T-helper 17 cell (primary cell): ENCODE data around the gene PURB. TPM values are rescaled to one million over a fixed set of nuclear protein-coding genes. Genes with fewer than 3 reads are reported as not detected.
A peak's percentile ranks its signal among the peaks of the same experiment; 100 is the strongest.
"Not testable (repeated sequence)": the region's sequence is repeated elsewhere in the genome, so short reads cannot be mapped to it uniquely, and the experiment has no call there.

ENCODE experiments used
- ATAC-seq: fragments of 150-1000 bp; cut with Tn5 transposase; 2 replicates; pipeline ENCODE4 v1.10.0; 2021; ENCODE audit warnings: mild to moderate bottlenecking, moderate library complexity
- DNase-seq, 3 donors: peaks; one replicate each; pipeline versions ENCODE4 v3.0.0 to v3.0.0-alpha.2; 2020 to 2021
- H3K9me3 ChIP-seq: one replicate; pipeline ENCODE4 v1.7.0; 2013; ENCODE audit warnings: low read length, mild to moderate bottlenecking; ENCODE audit not compliant: control insufficient read depth, poor library complexity, severe bottlenecking
- H3K27ac Mint-ChIP-seq: one replicate; pipeline ENCODE4 v1.8.0; 2022; ENCODE audit warnings: mild to moderate bottlenecking, moderate library complexity, mixed read lengths
- H3K27me3 Mint-ChIP-seq: one replicate; pipeline ENCODE4 v1.8.0; 2022; ENCODE audit warnings: mixed read lengths
- H3K36me3 Mint-ChIP-seq: one replicate; pipeline ENCODE4 v1.8.0; 2022; ENCODE audit warnings: low read depth, mixed read lengths
- H3K4me1 Mint-ChIP-seq: one replicate; pipeline ENCODE4 v1.8.0; 2022; ENCODE audit warnings: mild to moderate bottlenecking, mixed read lengths
- H3K4me3 Mint-ChIP-seq: one replicate; pipeline ENCODE4 v1.8.0; 2022; ENCODE audit warnings: mild to moderate bottlenecking, moderate library complexity, mixed read lengths
- total RNA-seq, 4 donors: library from RNA in 2 of 4; stranded (reverse) in 2 of 4; gene quantifications; one replicate each; pipeline ENCODE4 v1.2.3 and lab custom pipeline; 2022 to 2026

The PURB gene
- total RNA-seq = 10 to 100 TPM; 21.4 to 27.6 TPM
- 77.9 to 139 reads per million in 2 donors for total RNA-seq (lab: John Stamatoyannopoulos, UW)

DNA sequence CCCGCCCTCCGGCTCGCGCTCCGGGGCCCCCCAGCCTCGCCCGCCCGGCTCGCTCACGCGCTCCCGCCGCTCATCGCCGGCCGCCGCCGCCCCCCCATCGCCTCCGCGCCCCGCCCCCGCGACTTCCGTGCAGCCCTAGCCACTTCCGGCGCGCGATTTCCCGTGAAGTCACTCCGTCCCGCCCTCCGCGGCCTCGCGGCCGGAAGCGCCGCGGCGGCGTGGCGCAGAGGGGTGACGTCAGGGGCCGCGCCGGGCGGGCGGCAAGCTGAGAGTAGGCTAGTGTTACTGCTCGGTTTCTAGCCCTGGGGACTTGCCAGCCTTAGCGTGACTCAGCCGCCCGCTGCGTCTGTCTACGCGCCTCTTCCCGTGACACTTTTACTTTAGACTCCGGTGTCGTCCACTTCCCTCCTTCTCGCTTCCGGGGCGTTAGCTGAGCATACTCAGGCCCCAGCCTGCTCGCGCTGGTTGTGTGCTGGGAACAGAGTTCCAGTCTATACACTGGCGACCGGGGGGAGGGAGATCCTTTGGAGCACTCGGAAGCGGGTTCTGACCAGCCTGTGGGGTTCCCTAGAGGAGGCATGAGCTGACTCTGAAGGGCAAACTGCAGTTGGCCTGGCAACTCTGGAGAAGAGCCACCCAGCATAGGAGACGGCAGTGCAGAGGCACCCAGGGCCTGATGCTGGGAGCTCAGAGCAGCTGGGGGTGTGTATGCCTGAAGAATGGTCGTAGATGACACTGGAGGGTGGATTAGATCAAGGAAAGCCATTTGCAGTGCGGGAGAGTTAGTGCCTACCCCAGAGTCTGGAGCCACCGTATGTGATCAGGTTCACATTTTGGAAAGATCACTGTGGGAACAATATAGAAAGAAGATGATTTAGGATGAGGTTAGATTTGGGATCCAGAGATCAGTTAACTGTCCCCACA lies at the start of gene PURB:
Gene PURB, minus strand, starts transcription at position 137 of the 924 bp plus-strand sequence. CDS start 182 bp downstream, outside the sequence.
- H3K4me1 Mint-ChIP-seq = peaks cover 25% of the 10 kb centered on the region
- no peaks in the 10 kb centered on the region for H3K9me3 ChIP-seq
- DNase-seq (peak; percentile 98 to 99 (median 98)), ATAC-seq (peak; percentile 88)
- H3K27me3 Mint-ChIP-seq = no peaks in the 10 kb centered on the region
- H3K36me3 Mint-ChIP-seq = peaks cover 4% of the 10 kb centered on the region
- peak within 1 kb of the TSS; percentile 95 for H3K4me3 Mint-ChIP-seq
- peak within 1 kb of the TSS; percentile 100 for H3K27ac Mint-ChIP-seq

DNA sequence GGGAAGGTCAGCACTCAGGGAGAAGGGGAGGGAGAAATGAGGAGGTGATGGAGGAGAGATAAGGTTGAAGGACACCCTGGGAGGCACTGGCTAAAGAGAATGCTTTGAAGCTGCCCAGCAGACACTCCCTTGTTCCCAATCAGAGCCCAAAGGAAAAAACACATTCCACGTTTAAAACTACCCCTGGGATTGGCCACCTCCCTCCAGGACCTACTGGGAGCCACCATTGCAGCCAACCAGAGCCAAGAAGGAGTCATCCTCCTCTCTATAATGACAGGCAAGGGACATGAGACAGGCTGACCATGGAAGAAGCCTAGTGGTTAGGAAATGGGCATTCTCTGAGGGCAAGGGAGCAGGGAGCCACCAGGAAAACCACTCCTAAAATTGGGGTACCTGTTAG lies 49.7 kb upstream of the PURB start:
- DNase-seq (no peak), ATAC-seq (no peak)
- no peak overlapping the region for H3K27ac Mint-ChIP-seq
- H3K36me3 Mint-ChIP-seq = no peaks in the 10 kb centered on the region
- H3K4me3 Mint-ChIP-seq = no peak overlapping the region
- peaks cover 26% of the 10 kb centered on the region for H3K27me3 Mint-ChIP-seq
- no peaks in the 10 kb centered on the region for H3K4me1 Mint-ChIP-seq
- no peaks in the 10 kb centered on the region for H3K9me3 ChIP-seq

DNA sequence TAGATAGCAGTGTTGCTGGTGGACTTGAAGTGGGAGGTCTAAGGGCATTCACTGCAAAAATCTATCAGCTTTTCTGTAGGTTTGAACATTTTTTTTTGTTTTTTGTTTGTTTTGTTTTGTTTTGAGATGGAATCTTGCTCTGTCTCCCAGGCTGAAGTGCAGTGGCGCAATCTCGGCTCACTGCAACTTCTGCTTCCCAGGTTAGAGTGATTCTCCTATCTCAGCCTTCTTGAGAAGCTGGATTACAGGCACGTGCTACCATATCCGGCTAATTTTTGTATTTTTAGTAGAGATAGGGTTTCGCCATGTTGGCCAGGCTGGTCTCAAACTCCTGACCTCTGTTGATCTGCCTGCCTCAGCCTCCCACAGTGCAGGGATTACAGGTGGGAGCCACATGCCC lies 49.2 kb upstream of the PURB start:
- Mint-ChIP-seq H3K27ac (peak overlapping the region; percentile 9), H3K27me3 (peaks cover 31% of the 10 kb centered on the region)
- not testable (repeated sequence) for DNase-seq, H3K4me1 Mint-ChIP-seq, H3K4me3 Mint-ChIP-seq, ATAC-seq, H3K36me3 Mint-ChIP-seq, H3K9me3 ChIP-seq

DNA sequence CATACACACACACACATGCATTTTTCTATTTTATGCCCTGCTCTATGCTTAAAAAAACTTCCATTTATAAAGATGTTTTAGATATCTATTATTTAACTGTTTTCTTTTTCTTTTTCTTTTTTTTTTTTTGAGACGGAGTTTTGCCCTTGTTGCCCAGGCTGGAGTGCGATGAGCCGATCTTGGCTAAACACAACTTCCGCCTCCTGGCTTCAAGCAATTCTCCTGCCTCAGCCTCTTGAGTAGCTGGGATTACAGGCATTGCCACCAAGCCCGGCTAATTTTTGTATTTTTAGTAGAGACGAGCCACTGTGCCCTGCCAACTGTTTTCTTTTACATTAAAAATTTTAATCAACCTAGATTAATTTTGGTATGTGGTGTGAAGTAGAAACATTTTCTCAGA lies 45.6 kb upstream of the PURB start:
- Mint-ChIP-seq H3K27me3 (peaks cover 27% of the 10 kb centered on the region), H3K27ac (no peak overlapping the region), H3K4me3 (no peak overlapping the region), H3K4me1 (no peaks in the 10 kb centered on the region), H3K36me3 (peaks cover 2% of the 10 kb centered on the region)
- ATAC-seq = no peak
- DNase-seq = no peak
- H3K9me3 ChIP-seq = no peaks in the 10 kb centered on the region

DNA sequence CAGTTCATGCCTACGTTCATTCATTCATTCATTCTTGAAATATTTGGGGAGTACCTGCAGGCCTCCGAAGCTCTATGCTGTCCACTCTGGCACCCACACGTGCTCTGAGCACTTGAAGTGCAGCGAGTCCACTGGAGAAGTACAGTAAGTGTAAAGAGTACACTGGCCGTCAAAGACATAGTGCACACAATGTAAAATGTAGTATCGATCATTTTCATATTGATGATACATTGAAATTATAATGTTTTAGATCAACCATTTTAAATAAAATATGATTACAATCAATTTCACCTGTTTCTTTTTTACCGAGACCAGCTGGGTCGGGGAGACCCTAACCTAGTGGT lies 37.0 kb upstream of the PURB start:
- ATAC-seq = peak; percentile 20
- peak overlapping the region; percentile 93 for H3K27ac Mint-ChIP-seq
- no peaks in the 10 kb centered on the region for H3K27me3 Mint-ChIP-seq
- H3K9me3 ChIP-seq = no peaks in the 10 kb centered on the region
- H3K36me3 Mint-ChIP-seq = no peaks in the 10 kb centered on the region
- no peak for DNase-seq
- H3K4me3 Mint-ChIP-seq = no peak overlapping the region
- peaks cover 8% of the 10 kb centered on the region for H3K4me1 Mint-ChIP-seq

DNA sequence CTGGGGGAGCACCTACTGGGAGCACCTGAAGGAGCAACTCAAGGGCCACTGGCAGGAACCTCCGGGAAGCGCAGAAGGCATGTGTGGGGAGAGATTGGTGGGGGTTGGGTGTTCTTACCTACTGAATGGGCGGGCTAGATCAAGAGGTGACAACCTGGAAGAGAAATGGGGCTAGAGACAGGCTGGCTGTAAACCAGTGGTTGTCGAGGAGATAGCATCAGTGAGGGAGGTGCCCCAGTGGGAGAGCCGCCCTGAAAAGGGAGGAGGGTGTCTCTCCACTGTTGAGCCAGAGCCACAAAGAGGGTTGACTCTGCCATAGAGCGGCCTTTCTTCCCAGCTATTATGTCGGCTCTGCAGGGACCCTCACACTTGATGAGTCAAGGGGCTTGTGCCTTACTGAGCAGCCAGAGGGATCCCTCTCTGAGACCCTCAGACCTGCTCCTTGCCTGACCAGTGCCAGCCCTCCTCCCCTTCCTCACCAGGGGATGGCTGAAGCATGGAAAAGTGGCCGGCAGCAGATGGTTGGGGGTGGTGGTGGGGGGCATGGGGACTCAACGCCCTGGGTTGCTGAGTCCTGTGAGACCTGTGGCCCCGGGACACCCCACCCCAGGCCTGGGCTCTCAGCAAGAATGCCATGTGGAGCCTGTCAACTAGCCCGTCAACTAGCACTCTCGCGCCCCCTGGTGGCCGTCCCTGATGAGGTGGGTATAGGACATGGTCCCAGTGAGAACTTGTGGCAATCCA lies 36.4 kb upstream of the PURB start:
- H3K4me1 Mint-ChIP-seq = peaks cover 8% of the 10 kb centered on the region
- H3K27ac Mint-ChIP-seq = peak overlapping the region; percentile 93
- no peak overlapping the region for H3K4me3 Mint-ChIP-seq
- H3K9me3 ChIP-seq = no peaks in the 10 kb centered on the region
- peak; percentile 96 for ATAC-seq
- no peaks in the 10 kb centered on the region for H3K27me3 Mint-ChIP-seq
- peak; percentile 80 to 98 (median 91) for DNase-seq
- H3K36me3 Mint-ChIP-seq = no peaks in the 10 kb centered on the region

DNA sequence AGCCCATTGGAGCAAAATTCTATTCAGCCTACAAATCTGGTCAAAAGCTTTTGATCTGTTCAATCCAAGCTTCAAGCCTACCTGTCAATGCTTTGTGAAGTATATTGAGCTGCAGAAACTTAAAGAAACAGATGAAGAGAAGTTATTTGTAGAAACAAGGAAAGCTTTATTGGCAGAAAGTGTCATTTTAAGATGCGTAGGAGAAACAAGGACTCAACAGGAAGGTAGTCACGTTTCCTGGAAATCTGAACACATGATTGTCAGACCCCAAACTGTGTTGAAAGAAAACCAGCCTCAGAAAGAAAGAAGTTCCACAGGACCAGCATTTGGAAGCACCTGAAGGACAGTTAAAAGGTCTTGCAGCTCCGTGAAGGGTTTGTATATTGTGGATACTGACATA lies 34.8 kb upstream of the PURB start:
- Mint-ChIP-seq H3K4me1 (peaks cover 10% of the 10 kb centered on the region), H3K36me3 (no peaks in the 10 kb centered on the region), H3K27ac (peak overlapping the region; percentile 90), H3K27me3 (no peaks in the 10 kb centered on the region), H3K4me3 (no peak overlapping the region)
- DNase-seq = no peak
- no peak for ATAC-seq
- H3K9me3 ChIP-seq = no peaks in the 10 kb centered on the region

DNA sequence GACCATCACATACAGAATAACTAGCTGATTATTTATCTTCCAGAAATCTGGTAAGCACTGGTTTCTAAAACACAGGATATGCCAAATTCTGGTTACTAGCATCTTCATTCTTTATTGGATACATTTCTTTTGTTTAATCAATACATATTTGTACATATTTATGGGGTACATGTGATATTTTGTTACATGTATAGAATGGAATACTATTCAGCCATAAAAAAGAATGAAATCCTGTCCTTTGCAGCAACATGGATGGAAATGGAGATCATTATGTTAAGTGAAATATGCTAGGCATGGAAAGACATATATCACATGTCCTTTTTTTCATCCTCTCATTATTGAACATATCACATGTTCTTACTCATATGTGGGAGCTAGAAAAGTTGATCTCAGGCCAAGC lies 32.7 kb upstream of the PURB start:
- Mint-ChIP-seq H3K4me1 (peaks cover 12% of the 10 kb centered on the region), H3K27me3 (no peaks in the 10 kb centered on the region), H3K4me3 (no peak overlapping the region), H3K27ac (peak overlapping the region; percentile 90), H3K36me3 (no peaks in the 10 kb centered on the region)
- DNase-seq (no peak), ATAC-seq (no peak)
- H3K9me3 ChIP-seq = no peaks in the 10 kb centered on the region

DNA sequence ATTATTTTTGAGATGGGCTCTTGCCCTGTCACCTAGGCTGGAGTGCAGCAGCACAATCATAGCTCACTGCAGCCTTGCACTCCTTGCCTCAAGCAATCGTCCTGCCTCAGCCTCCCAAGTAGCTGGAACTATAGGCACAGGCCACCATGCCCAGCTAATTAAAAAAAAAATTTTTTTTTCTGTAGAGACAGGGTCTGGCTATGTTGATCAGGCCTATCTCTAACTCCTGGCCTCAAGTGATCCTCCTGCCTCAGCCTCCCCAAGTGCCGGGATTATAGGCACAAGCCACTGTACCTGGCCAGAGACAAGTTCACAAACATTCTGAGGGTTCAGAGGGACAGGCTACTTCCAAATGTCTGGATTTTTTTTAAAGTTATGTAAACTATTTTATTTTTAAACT lies 32.1 kb upstream of the PURB start:
- H3K27ac Mint-ChIP-seq = peak overlapping the region; percentile 34
- H3K27me3 Mint-ChIP-seq = no peaks in the 10 kb centered on the region
- peaks cover 12% of the 10 kb centered on the region for H3K4me1 Mint-ChIP-seq
- no peaks in the 10 kb centered on the region for H3K36me3 Mint-ChIP-seq
- DNase-seq (no peak), ATAC-seq (no peak)
- H3K9me3 ChIP-seq = no peaks in the 10 kb centered on the region
- no peak overlapping the region for H3K4me3 Mint-ChIP-seq

DNA sequence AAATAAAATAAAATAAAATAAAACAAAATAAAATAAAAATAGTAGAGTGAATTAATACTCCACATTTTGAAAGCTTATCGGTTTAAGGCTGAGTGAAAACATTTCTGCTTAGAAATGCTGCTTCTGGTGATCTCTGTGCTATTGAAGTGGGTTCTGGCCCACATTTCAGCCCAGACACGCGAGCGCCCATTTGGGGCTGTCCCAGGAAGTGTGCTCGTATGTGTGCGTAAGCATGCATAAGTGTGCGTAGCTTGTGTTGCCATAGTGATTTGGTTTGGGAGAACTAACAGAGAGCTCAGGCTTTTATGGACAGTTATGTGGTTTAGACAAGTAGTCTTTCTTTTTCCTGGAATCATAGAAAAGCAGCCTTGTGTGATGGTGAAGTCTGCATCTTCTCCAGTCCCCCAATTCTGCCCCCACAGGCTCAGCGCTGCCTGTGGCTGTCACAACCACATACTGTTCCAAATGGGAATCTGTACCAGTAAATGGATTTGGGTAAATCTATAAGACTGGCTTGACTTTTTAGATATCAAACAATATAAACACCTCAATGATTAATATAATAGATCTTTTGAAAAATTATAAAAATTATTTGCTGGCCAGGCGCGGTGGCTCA lies 29.8 kb upstream of the PURB start:
- H3K27ac Mint-ChIP-seq = peak overlapping the region; percentile 93
- no peaks in the 10 kb centered on the region for H3K36me3 Mint-ChIP-seq
- ATAC-seq (peak; percentile 96), DNase-seq (peak in 2 of 3 donors; percentile 66 to 68)
- H3K4me1 Mint-ChIP-seq = peaks cover 6% of the 10 kb centered on the region
- no peaks in the 10 kb centered on the region for H3K27me3 Mint-ChIP-seq
- peak overlapping the region; percentile 61 for H3K4me3 Mint-ChIP-seq
- H3K9me3 ChIP-seq = no peaks in the 10 kb centered on the region

DNA sequence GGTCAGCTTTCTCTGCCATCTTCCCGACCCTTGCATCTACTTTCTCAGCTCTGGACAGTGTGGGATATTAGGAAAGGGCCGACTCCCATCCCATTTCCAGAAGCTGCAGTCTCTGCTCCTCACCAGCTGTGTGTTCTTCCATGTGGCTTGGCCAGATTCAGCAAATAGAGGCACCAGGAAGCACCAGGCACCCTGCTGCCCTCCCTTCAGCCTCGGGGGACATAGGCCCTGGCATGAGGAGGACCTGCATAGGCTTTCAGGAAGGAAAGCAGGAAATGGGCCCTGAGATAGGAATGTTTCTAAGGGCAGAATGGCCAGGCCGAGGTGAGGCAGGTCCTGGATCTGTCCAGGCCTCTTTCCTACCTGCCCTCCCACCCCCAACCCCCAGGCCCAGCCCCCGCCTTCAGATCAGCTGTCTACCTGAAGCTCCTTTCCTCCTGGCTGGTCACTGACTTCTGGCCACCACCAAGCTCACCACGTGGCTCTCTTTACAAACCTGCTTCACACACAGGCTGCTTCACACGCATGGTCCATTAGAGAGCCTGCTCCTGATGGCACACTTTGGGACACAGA lies 27.5 kb upstream of the PURB start:
- Mint-ChIP-seq H3K36me3 (peaks cover 2% of the 10 kb centered on the region), H3K4me3 (no peak overlapping the region), H3K4me1 (peaks cover 7% of the 10 kb centered on the region), H3K27me3 (peaks cover 5% of the 10 kb centered on the region), H3K27ac (peak overlapping the region; percentile 93)
- ATAC-seq (no peak), DNase-seq (no peak)
- H3K9me3 ChIP-seq = no peaks in the 10 kb centered on the region

DNA sequence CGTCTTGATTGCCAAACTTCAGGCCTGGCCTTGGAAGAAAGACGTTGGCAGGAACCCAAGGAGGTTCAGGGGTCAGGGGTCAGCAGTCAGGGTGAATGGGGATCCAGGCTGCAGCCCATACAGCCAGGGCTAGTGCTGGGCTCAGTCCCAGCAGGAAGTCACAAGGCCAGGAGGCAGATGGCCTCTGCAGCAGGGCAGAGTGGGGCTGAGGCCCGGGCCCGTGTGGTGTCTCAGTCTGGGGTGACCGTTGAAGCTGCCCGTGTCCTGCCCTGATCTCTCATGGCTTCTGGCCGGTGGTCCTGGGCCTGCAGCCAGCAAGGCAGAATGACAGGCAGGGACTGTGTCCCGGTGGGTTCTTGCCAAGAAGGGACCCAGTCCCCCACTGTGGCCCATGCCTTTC lies 26.6 kb upstream of the PURB start:
- Mint-ChIP-seq H3K36me3 (peaks cover 2% of the 10 kb centered on the region), H3K4me3 (no peak overlapping the region)

More for the DNA sequence above, 26.6 kb upstream of the PURB start:
- ATAC-seq (no peak), DNase-seq (no peak)
- Mint-ChIP-seq H3K4me1 (peaks cover 7% of the 10 kb centered on the region), H3K27me3 (peaks cover 5% of the 10 kb centered on the region), H3K27ac (peak overlapping the region; percentile 93)
- no peaks in the 10 kb centered on the region for H3K9me3 ChIP-seq
